ENCODE measurements around the gene TANGO2. TPM values are rescaled to one million over a fixed set of nuclear protein-coding genes. Genes with fewer than 3 reads are reported as not detected.

The TANGO2 gene
- total RNA-seq, 1 donor from 2014 or later: 10.0 TPM

- Histone ChIP-seq H3K4me3 (no peak overlapping the region), H3F3A (ENCODE audit: low read depth) (peaks cover 15% of the 10 kb centered on the region), H3K27me3 (no peaks in the 10 kb centered on the region), H3K79me2 (ENCODE audit: low read depth) (no peaks in the 10 kb centered on the region), H3K9ac (no peak overlapping the region), H3K4me1 (peaks cover 33% of the 10 kb centered on the region), H3K4me2 (no peak overlapping the region), H3K9me3 (ENCODE audit: low read depth) (no peaks in the 10 kb centered on the region), H3K27ac (no peak overlapping the region), H3K36me3 (no peaks in the 10 kb centered on the region), H4K20me1 (ENCODE audit: low read depth) (no peaks in the 10 kb centered on the region), H2AFZ (replicated peaks) (no peak overlapping the region)
- TF ChIP-seq CTCF (IDR thresholded peaks at IDR 0.05): no peak
- no peak for TF ChIP-seq EZH2 (IDR thresholded peaks at IDR 0.05)
- no peak for TF ChIP-seq EZH2phosphoT487 (IDR thresholded peaks at IDR 0.05)
- Mint-ChIP-seq H3K27me3 (ENCODE audit: insufficient read depth, low read depth) (peaks cover 9% of the 10 kb centered on the region), H3K4me1 (peaks cover 49% of the 10 kb centered on the region), H3K36me3 (no peaks in the 10 kb centered on the region), H3K9me3 (peaks cover 2% of the 10 kb centered on the region), H3K27ac (peak overlapping the region; percentile 58), H3K4me3 (no peak overlapping the region)
- DNase-seq (ENCODE audit: low spot score): no peak
Observed at GRCh38 chr22:19995611-19996339, 25.1 kb upstream of the TANGO2 start.

GRCh38 chr22:19996694-19997384 is 24.1 kb upstream of the TANGO2 start:
- Histone ChIP-seq H3K36me3 (no peaks in the 10 kb centered on the region), H3K9me3 (ENCODE audit: low read depth) (no peaks in the 10 kb centered on the region), H3K9ac (no peak overlapping the region), H3K27me3 (no peaks in the 10 kb centered on the region), H4K20me1 (ENCODE audit: low read depth) (no peaks in the 10 kb centered on the region), H2AFZ (replicated peaks) (no peak overlapping the region), H3K79me2 (ENCODE audit: low read depth) (no peaks in the 10 kb centered on the region), H3K4me2 (no peak overlapping the region), H3K27ac (no peak overlapping the region), H3K4me3 (no peak overlapping the region), H3K4me1 (peaks cover 33% of the 10 kb centered on the region), H3F3A (ENCODE audit: low read depth) (peaks cover 15% of the 10 kb centered on the region)
- Mint-ChIP-seq H3K36me3 (no peaks in the 10 kb centered on the region), H3K4me1 (peaks cover 53% of the 10 kb centered on the region), H3K4me3 (no peak overlapping the region), H3K9me3 (peaks cover 2% of the 10 kb centered on the region), H3K27ac (peak overlapping the region; percentile 58), H3K27me3 (ENCODE audit: insufficient read depth, low read depth) (peaks cover 10% of the 10 kb centered on the region)
- TF ChIP-seq CTCF (IDR thresholded peaks at IDR 0.05) (no peak), EZH2 (IDR thresholded peaks at IDR 0.05) (no peak), EZH2phosphoT487 (IDR thresholded peaks at IDR 0.05) (no peak)
- no peak for DNase-seq (ENCODE audit: low spot score)

GRCh38 chr22:19997561-19998231 is 23.2 kb upstream of the TANGO2 start:
- Mint-ChIP-seq H3K4me3 (no peak overlapping the region), H3K27ac (peak overlapping the region; percentile 63), H3K4me1 (peaks cover 61% of the 10 kb centered on the region)

More at GRCh38 chr22:19997561-19998231, 23.2 kb upstream of the TANGO2 start:
- peaks cover 15% of the 10 kb centered on the region for H3F3A ChIP-seq (ENCODE audit: low read depth)
- no peaks in the 10 kb centered on the region for H4K20me1 ChIP-seq (ENCODE audit: low read depth)
- TF ChIP-seq CTCF (IDR thresholded peaks at IDR 0.05) (no peak), EZH2 (IDR thresholded peaks at IDR 0.05) (no peak), EZH2phosphoT487 (IDR thresholded peaks at IDR 0.05) (no peak)
- H3K36me3 ChIP-seq: no peaks in the 10 kb centered on the region
- no peak overlapping the region for H3K9ac ChIP-seq
- DNase-seq (ENCODE audit: low spot score): no peak
- no peak overlapping the region for H3K4me3 ChIP-seq
- peaks cover 10% of the 10 kb centered on the region for H3K27me3 Mint-ChIP-seq (ENCODE audit: insufficient read depth, low read depth)
- peak overlapping the region; percentile 62 for H3K4me2 ChIP-seq
- H3K4me1 ChIP-seq: peaks cover 33% of the 10 kb centered on the region
- no peaks in the 10 kb centered on the region for H3K27me3 ChIP-seq
- no peak overlapping the region for H2AFZ ChIP-seq (replicated peaks)
- H3K9me3 Mint-ChIP-seq: peaks cover 2% of the 10 kb centered on the region
- no peak overlapping the region for H3K27ac ChIP-seq
- no peaks in the 10 kb centered on the region for H3K36me3 Mint-ChIP-seq
- no peaks in the 10 kb centered on the region for H3K9me3 ChIP-seq (ENCODE audit: low read depth)
- H3K79me2 ChIP-seq (ENCODE audit: low read depth): no peaks in the 10 kb centered on the region
